Central memory CD8-positive, alpha-beta T cell (primary cell): Measurements from ENCODE around the gene MCAM.
A peak's percentile ranks its signal among the peaks of the same experiment; 100 is the strongest.

ENCODE experiments used
- ATAC-seq: fragments of 150-1000 bp; cut with Tn5 transposase; replicated peaks from 2 replicates; pipeline ENCODE4 v1.10.0; 2022; ENCODE audit warnings: mild to moderate bottlenecking, moderate FRiP score, moderate number of reproducible peaks; ENCODE audit not compliant: poor library complexity, severe bottlenecking; ENCODE audit errors: extremely low read depth
- DNase-seq, 2 donors: peaks; one replicate each; pipeline ENCODE4 v3.0.0; 2021; ENCODE audit warnings: low spot score in 2 of 2
- H3K27ac Mint-ChIP-seq: one replicate; pipeline ENCODE4 v1.8.0; 2022; ENCODE audit warnings: low read depth, mild to moderate bottlenecking, moderate library complexity, mixed read lengths
- H3K27me3 Mint-ChIP-seq: one replicate; pipeline ENCODE4 v1.8.0; 2022; ENCODE audit warnings: mixed read lengths
- H3K36me3 Mint-ChIP-seq: one replicate; pipeline ENCODE4 v1.8.0; 2022; ENCODE audit warnings: mild to moderate bottlenecking, moderate library complexity, mixed read lengths; ENCODE audit not compliant: insufficient read depth
- H3K4me1 Mint-ChIP-seq: one replicate; pipeline ENCODE4 v1.8.0; 2022; ENCODE audit warnings: mixed read lengths
- H3K4me3 Mint-ChIP-seq: one replicate; pipeline ENCODE4 v1.8.0; 2022; ENCODE audit warnings: mild to moderate bottlenecking, moderate library complexity, mixed read lengths
- H3K9me3 Mint-ChIP-seq: one replicate; pipeline ENCODE4 v1.8.0; 2022; ENCODE audit warnings: mixed read lengths

MCAM gene

DNA sequence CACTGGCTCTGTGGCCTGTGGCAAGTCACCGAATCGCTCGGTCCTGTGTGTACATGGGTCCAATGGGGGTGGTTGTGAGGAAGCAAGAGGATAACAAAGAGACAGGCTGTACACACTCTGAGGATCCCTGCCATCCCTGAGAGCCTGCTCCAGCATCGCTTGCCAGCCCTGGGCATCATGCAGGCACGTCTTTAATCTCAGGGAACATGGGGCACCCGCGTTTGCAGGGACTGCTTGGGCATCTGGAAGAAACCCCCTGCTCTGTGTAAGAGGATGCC is 25.0 kb upstream of the MCAM start:
- H3K27me3 Mint-ChIP-seq: peaks cover 75% of the 10 kb centered on the region

DNA sequence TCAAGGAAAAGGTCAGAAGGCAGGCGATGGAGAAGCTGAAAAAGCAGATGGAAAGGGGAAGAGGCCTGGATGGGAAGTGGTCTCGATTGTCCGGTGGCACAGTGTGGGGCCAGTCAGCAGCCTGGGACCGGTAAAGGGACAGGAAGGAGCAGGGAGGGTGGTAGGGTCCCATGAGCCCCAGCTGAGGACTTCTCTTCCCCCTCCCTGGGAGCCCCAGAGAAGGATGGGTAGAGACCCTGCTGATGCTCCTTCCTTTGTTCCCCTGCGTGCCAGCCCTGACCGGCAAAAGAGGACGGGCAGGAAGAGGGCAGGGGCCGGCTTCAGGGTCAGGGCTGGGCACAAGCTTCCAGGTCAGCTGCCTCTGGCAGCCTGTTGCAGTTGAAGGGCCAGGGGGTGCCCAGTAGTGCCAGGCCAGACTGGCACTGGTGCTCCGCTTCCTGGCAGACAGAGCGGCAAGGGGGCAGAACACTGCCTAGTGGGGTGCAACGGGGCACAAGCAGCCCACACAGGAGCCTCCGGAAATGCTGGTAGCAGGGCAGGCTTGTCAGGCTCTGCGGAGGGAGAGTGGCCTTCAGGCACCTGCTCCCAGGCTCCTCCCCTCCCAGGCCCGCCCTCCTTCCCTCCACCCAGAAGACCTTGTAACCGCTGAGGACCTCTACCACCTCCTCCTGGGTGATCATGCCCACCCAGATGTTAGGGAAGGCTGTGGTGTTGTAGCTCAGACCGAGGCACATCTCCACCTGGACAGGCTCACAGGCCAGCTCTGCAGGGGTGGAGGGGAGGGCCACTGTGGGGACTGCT is 24.5 kb upstream of the MCAM start:
- H3K9me3 Mint-ChIP-seq: no peaks in the 10 kb centered on the region
- no peak for DNase-seq
- H3K4me3 Mint-ChIP-seq: no peak overlapping the region
- H3K4me1 Mint-ChIP-seq: peaks cover 16% of the 10 kb centered on the region
- H3K36me3 Mint-ChIP-seq: peaks cover 4% of the 10 kb centered on the region
- no peak for ATAC-seq
- no peak overlapping the region for H3K27ac Mint-ChIP-seq
- peaks cover 70% of the 10 kb centered on the region for H3K27me3 Mint-ChIP-seq

More for the DNA sequence above, 25.0 kb upstream of the MCAM start:
- no peak for ATAC-seq
- Mint-ChIP-seq H3K36me3 (peaks cover 4% of the 10 kb centered on the region), H3K4me1 (peaks cover 13% of the 10 kb centered on the region), H3K27ac (no peak overlapping the region), H3K9me3 (no peaks in the 10 kb centered on the region), H3K4me3 (no peak overlapping the region)
- no peak for DNase-seq

- H3K36me3 Mint-ChIP-seq: peaks cover 6% of the 10 kb centered on the region
- H3K4me1 Mint-ChIP-seq: peaks cover 24% of the 10 kb centered on the region
- ATAC-seq (no peak), DNase-seq (no peak)
- peaks cover 62% of the 10 kb centered on the region for H3K27me3 Mint-ChIP-seq
- no peaks in the 10 kb centered on the region for H3K9me3 Mint-ChIP-seq
- H3K27ac Mint-ChIP-seq: no peak within 1 kb of the TSS
- H3K4me3 Mint-ChIP-seq: no peak within 1 kb of the TSS
Measured at GRCh38 chr11:119340335-119341221, 23.6 kb upstream of the MCAM start, which contains the start of gene C1QTNF5. C1QTNF5 (minus strand) TSS chr11:119340883; CDS start chr11:119340397, 486 bp downstream.

GRCh38 chr11:119339589-119340334 is 22.8 kb upstream of the MCAM start:
- peaks cover 32% of the 10 kb centered on the region for H3K4me1 Mint-ChIP-seq
- no peak for DNase-seq
- H3K27ac Mint-ChIP-seq: no peak overlapping the region
- no peak for ATAC-seq
- H3K4me3 Mint-ChIP-seq: peak overlapping the region; percentile 16
- peaks cover 9% of the 10 kb centered on the region for H3K36me3 Mint-ChIP-seq
- no peaks in the 10 kb centered on the region for H3K9me3 Mint-ChIP-seq
- H3K27me3 Mint-ChIP-seq: peaks cover 55% of the 10 kb centered on the region

GRCh38 chr11:119338965-119339588 is 22.1 kb upstream of the MCAM start:
- Mint-ChIP-seq H3K27ac (no peak overlapping the region), H3K27me3 (peaks cover 48% of the 10 kb centered on the region), H3K4me3 (peak overlapping the region; percentile 16), H3K36me3 (peaks cover 14% of the 10 kb centered on the region), H3K4me1 (peaks cover 39% of the 10 kb centered on the region), H3K9me3 (no peaks in the 10 kb centered on the region)
- ATAC-seq (no peak), DNase-seq (no peak)

DNA sequence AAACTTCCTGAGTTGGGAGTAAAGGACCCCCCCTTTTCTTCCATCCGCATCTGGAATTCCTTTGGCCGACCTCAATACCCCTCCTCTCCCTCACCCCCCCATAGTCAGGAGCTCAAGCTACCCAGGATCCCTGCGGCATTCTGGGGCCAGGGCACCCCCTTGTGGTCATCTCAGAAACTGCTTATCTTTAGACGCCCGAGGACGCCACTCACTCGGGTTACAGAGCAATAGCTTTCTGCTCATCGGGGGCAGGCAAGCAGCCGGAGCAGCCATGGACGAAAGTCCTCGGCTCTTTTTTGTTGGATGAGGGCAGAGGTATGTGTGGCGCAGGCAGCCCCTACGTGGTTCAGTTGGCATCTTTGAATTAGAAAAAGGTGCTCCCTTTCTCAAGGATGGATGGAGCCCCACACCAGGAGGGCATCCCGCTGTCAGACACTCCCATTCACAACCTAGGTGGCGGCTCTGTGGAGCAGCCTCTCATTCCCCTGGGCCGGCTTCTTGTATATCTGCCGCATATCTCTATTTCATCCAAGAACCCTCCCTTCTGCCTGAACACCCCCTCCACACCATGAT is 21.5 kb upstream of the MCAM start:
- no peak for ATAC-seq
- Mint-ChIP-seq H3K9me3 (no peaks in the 10 kb centered on the region), H3K4me1 (peaks cover 42% of the 10 kb centered on the region), H3K4me3 (peak overlapping the region; percentile 38), H3K36me3 (peaks cover 15% of the 10 kb centered on the region), H3K27me3 (peaks cover 41% of the 10 kb centered on the region), H3K27ac (no peak overlapping the region)
- DNase-seq: peak; percentile 54 to 62

GRCh38 chr11:119337581-119338317 is 20.8 kb upstream of the MCAM start:
- Mint-ChIP-seq H3K9me3 (no peaks in the 10 kb centered on the region), H3K27ac (no peak overlapping the region), H3K27me3 (peaks cover 35% of the 10 kb centered on the region), H3K36me3 (peaks cover 17% of the 10 kb centered on the region), H3K4me1 (peaks cover 47% of the 10 kb centered on the region), H3K4me3 (no peak overlapping the region)
- ATAC-seq (no peak), DNase-seq (no peak)

DNA sequence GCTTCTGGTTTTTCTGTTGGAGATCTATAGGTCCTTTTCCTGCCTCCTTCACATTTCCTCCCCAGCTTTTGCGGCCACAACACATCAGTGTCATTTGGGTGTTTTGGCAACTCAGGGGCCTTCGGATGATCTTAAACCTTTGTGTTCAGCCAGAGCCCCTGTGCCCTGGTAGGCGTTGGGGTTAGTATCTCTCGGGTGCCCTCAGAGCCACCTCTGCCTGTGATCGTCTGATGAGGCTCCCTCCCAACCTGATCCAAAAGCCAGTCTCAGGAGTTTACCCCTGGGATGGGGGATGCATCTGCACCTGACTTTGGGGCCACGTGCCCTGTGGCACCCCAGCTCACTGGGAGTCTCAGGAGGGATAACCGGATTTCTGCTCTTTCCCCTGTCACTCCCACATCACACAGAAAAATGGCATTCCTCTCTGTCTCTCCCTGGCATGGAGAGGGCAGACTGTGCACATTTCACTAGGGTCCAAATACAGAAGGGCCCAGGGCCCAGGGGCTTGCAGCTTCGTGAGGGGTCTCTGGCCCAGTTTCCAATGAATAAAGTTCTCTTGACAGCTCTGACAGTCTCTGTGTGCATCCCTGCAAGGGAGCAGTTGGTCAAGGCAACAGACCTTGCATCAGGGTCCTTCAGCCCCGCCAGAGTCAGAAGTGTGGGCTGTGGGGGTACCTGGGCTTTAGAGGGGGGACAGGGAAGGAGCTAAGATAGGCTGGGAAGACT is 20.0 kb upstream of the MCAM start:
- H3K4me1 Mint-ChIP-seq: peaks cover 47% of the 10 kb centered on the region
- peaks cover 17% of the 10 kb centered on the region for H3K36me3 Mint-ChIP-seq
- no peak overlapping the region for H3K27ac Mint-ChIP-seq

GRCh38 chr11:119335655-119336543 is 19.0 kb upstream of the MCAM start:
- H3K9me3 Mint-ChIP-seq: no peaks in the 10 kb centered on the region
- peak overlapping the region; percentile 97 for H3K27ac Mint-ChIP-seq
- DNase-seq (no peak), ATAC-seq (no peak)
- H3K36me3 Mint-ChIP-seq: peaks cover 15% of the 10 kb centered on the region
- H3K27me3 Mint-ChIP-seq: peaks cover 16% of the 10 kb centered on the region
- H3K4me1 Mint-ChIP-seq: peaks cover 47% of the 10 kb centered on the region
- peak overlapping the region; percentile 99 for H3K4me3 Mint-ChIP-seq

More for the DNA sequence above, 20.0 kb upstream of the MCAM start:
- H3K4me3 Mint-ChIP-seq: peak overlapping the region; percentile 65
- no peak for DNase-seq
- H3K9me3 Mint-ChIP-seq: no peaks in the 10 kb centered on the region
- no peak for ATAC-seq
- H3K27me3 Mint-ChIP-seq: peaks cover 26% of the 10 kb centered on the region

DNA sequence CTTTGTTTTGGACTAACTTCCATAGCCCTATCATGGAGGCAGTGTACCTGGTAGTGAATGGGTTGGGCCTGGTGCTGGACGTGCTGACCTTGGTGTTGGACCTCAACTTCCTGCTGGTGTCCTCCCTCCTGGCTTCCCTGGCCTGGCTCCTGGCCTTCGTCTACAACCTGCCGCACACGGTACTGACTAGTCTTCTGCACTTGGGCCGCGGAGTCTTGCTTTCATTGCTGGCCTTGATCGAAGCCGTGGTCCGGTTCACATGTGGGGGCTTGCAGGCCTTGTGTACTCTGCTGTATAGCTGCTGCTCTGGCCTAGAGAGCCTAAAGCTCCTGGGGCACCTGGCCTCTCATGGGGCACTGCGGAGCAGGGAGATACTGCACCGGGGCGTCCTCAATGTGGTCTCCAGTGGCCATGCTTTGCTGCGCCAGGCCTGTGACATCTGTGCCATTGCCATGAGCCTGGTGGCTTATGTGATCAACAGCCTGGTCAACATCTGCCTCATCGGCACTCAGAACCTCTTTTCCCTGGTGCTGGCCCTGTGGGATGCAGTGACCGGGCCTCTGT is 18.2 kb upstream of the MCAM start:
- no peak for DNase-seq
- ATAC-seq: no peak

More for the DNA sequence above, 18.2 kb upstream of the MCAM start:
- Mint-ChIP-seq H3K4me3 (peak overlapping the region; percentile 99), H3K9me3 (no peaks in the 10 kb centered on the region), H3K36me3 (peaks cover 15% of the 10 kb centered on the region), H3K4me1 (peaks cover 47% of the 10 kb centered on the region), H3K27ac (peak overlapping the region; percentile 97), H3K27me3 (peaks cover 11% of the 10 kb centered on the region)
